Fibroblast of mammary gland (primary cell): ENCODE data around the gene GNGT1.

Experiments
- DNase-seq: peaks from one replicate; pipeline ENCODE4 v3.0.0-alpha.2; 2010; ENCODE audit warnings: low read depth
- H3K4me3 ChIP-seq: 2 replicates; pipeline ENCODE4 v1.5.1; 2011; ENCODE audit warnings: low read depth, mild to moderate bottlenecking, low read length, moderate library complexity; ENCODE audit not compliant: control insufficient read depth
- CTCF ChIP-seq: conservative IDR thresholded peaks from 2 replicates; pipeline ENCODE4 v1.5.1; 2011; ENCODE audit warnings: low read depth, low read length, inconsistent platforms; ENCODE audit not compliant: control insufficient read depth, insufficient read depth

The GNGT1 gene

DNA sequence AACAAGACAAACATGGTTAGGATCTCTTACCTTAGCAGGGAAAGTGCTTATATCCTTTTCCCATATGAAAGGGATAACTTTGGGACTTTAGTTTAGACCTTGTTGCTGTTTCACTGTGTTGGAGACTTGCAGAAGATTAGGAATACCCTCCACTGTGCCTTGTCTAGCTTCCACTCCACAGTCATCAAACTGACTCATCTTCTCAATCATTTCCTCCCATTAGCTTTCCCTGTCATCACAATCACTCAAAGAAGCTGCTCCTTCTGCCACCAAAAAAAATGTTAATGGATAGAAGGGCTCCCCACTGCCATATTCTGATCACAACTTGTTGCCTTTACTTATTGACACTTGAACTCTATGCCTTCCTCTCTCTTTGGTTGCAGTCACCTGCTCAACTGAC lies 31.9 kb downstream of the GNGT1 start:
- no peak for DNase-seq
- no peak for TF ChIP-seq CTCF
- no peak overlapping the region for H3K4me3 ChIP-seq

- TF ChIP-seq CTCF = no peak
- no peak overlapping the region for H3K4me3 ChIP-seq
- DNase-seq = peak; percentile 51
Observed at GRCh38 chr7:93941945-93942344, 35.6 kb downstream of the GNGT1 start.

DNA sequence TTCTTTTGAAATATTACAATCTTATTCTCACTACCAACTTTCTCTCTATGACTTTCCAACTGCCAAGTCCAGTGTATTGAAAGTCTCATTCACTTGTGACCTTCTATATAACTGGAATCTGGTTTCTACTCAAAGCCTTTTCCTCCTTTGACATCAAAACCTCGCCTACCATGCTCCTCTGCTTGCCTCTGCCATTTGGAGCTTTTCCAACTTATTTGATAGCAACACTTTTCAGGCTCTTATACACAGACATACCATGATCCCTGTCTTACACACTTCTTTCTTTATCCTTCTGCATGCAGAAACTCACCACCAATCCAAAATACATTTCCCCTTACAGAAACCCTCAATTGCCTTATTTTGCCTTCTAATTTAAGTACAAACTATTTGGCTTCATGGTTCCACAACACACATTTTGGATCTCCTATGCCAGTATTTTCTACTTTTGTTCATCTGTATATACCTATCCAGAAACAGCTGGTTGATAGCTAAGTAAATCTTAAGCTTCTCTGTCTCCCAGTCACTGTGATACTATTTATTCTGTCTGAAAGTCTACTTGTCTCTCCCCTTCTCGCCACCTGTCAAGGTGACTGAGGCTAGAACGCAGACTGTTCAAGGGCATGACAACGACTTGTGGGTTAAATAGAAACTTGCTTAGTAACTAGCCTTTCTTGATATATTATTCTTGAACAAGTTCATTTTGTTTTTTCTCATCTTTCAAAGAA lies 37.6 kb downstream of the GNGT1 start:
- H3K4me3 ChIP-seq = no peak overlapping the region
- TF ChIP-seq CTCF = no peak
- no peak for DNase-seq

DNA sequence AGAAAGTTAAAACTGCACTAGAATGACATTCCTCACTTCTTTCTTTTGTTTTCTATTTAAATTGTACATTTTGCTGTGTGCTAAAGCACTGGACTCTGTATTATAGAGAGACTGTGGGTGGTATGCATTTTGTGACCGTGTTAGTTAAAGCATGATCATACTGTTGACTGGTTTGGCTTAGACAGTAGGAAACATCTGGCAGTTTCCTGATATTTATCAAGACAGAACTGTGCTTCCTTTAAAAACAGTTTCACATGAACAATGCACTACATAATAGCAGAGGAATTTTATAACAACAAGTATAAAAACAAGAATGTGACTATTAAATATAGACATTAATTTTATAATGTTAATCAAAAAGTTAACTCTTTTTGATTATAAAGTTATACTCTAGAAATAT lies 38.3 kb downstream of the GNGT1 start:
- peak; percentile 41 for DNase-seq
- H3K4me3 ChIP-seq = no peak overlapping the region
- TF ChIP-seq CTCF = no peak

- no peak for DNase-seq
- TF ChIP-seq CTCF = no peak
- H3K4me3 ChIP-seq = no peak overlapping the region
Observed at GRCh38 chr7:93945083-93945482, 38.7 kb downstream of the GNGT1 start.

- no peak for DNase-seq
- no peak overlapping the region for H3K4me3 ChIP-seq
- no peak for TF ChIP-seq CTCF
Observed at GRCh38 chr7:93945756-93946535, 39.6 kb downstream of the GNGT1 start.
